Panc1 (cell line): Measurements from ENCODE around the gene ASXL1. TPM values are rescaled to one million over a fixed set of nuclear protein-coding genes. Genes with fewer than 3 reads are reported as not detected.

Experiments
- ATAC-seq: fragments of 200-7000 bp; cut with Tn5 transposase; 2 replicates; pipeline ENCODE4 v1.9.1; 2020; ENCODE audit warnings: mild to moderate bottlenecking, moderate library complexity
- BruUV-seq: library from RNA; stranded (reverse); fragments of 400-500 nt; replicated peaks from 2 replicates; lab custom pipeline; 2021; lab: Mats Ljungman, UMichigan
- CTCF ChIA-PET: fragments of 300-600 bp; sonication (Branson Sonifier 250); formaldehyde crosslinking; loops from one replicate; lab custom pipeline; 2022; ENCODE audit warnings: antibody characterized with exemption; lab: Charles Lee
- POLR2A ChIA-PET: fragments of 300-600 bp; sonication (Branson Sonifier 250); formaldehyde crosslinking; loops from one replicate; lab custom pipeline; 2022; ENCODE audit warnings: antibody characterized with exemption; lab: Charles Lee
- DNase-seq: peaks from one replicate; pipeline ENCODE4 v3.0.0-alpha.2; 2010; ENCODE audit warnings: low read depth, low spot score
- H3K27ac ChIP-seq: 2 replicates; pipeline ENCODE4 v1.5.1; 2011; ENCODE audit warnings: mild to moderate bottlenecking, low read length, inconsistent platforms
- H3K27me3 ChIP-seq: fragments of 200-500 bp; sonication (Bioruptor generic); 2 replicates; pipeline ENCODE4 v1.6.0; 2014; ENCODE audit warnings: low read length, inconsistent platforms; ENCODE audit not compliant: control insufficient read depth, insufficient read depth
- H3K36me3 ChIP-seq: fragments of 200-500 bp; sonication (Bioruptor generic); 2 replicates; pipeline ENCODE4 v1.5.1; 2014; ENCODE audit warnings: inconsistent platforms, mild to moderate bottlenecking, low read length, moderate library complexity; ENCODE audit not compliant: control insufficient read depth, insufficient read depth
- H3K4me1 ChIP-seq: 2 replicates; pipeline ENCODE4 v1.5.1; 2011; ENCODE audit warnings: inconsistent platforms, mild to moderate bottlenecking, low read length, moderate library complexity; ENCODE audit not compliant: control insufficient read depth, insufficient read depth
- H3K4me3 ChIP-seq, 2 experiments: 2 replicates each; pipeline ENCODE4 v1.5.1; 2011 to 2012; ENCODE audit warnings: low read depth in 2 of 2, low read length in 2 of 2, mild to moderate bottlenecking in 2 of 2, inconsistent platforms in 1 of 2, moderate library complexity in 1 of 2
- H3K9me3 ChIP-seq: fragments of 200-500 bp; sonication (Bioruptor generic); 2 replicates; pipeline ENCODE4 v1.5.1; 2014; ENCODE audit warnings: low read depth, mild to moderate bottlenecking, inconsistent platforms, low read length, moderate library complexity; ENCODE audit not compliant: control insufficient read depth, insufficient read depth
- CTCF ChIP-seq: fragments of 450-650 bp; IDR thresholded peaks from 2 replicates; pipeline ENCODE4 v1.5.1; 2017; ENCODE audit warnings: mild to moderate bottlenecking
- SIN3A ChIP-seq: IDR thresholded peaks from 2 replicates; pipeline ENCODE4 v1.6.1; 2012; ENCODE audit warnings: low read depth, mild to moderate bottlenecking, low read length, moderate library complexity, borderline replicate concordance; ENCODE audit not compliant: insufficient read depth
- TCF7L2 ChIP-seq: IDR thresholded peaks from 2 replicates; pipeline ENCODE4 v1.6.1; 2011; ENCODE audit warnings: mild to moderate bottlenecking, low read depth, low read length, inconsistent platforms
- in situ Hi-C: cut with HindIII; loops from 2 replicates; pipeline ENCODE4 v1.10.0; 2016; ENCODE audit warnings: low sequenced_read_pairs, low pct_unique_long_range_greater_than_20kb
- intact Hi-C: fragments of 100-400 bp; cut with micrococcal nuclease; formaldehyde crosslinking; loops from one replicate; pipeline ENCODE4 v1.10.0; 2022; ENCODE audit not compliant: unreplicated experiment
- total RNA-seq: library from RNA; stranded (reverse); gene quantifications from one replicate; pipeline ENCODE4 v1.2.1, GENCODE V29; 2021; ENCODE audit not compliant: unreplicated experiment
- TF ChIP-seq, protein P1 (sequence below), 2 experiments: IDR thresholded peaks; 2 replicates each; pipeline ENCODE4 v1.6.1; 2011 to 2012; ENCODE audit warnings: low read depth in 2 of 2, control low read depth in 1 of 2, low read length in 1 of 2, mild to moderate bottlenecking in 1 of 2, moderate library complexity in 1 of 2; ENCODE audit not compliant: insufficient read depth in 1 of 2

The ASXL1 gene
- total RNA-seq, 1 experiment from 2014 or later, result 205 TPM

DNA sequence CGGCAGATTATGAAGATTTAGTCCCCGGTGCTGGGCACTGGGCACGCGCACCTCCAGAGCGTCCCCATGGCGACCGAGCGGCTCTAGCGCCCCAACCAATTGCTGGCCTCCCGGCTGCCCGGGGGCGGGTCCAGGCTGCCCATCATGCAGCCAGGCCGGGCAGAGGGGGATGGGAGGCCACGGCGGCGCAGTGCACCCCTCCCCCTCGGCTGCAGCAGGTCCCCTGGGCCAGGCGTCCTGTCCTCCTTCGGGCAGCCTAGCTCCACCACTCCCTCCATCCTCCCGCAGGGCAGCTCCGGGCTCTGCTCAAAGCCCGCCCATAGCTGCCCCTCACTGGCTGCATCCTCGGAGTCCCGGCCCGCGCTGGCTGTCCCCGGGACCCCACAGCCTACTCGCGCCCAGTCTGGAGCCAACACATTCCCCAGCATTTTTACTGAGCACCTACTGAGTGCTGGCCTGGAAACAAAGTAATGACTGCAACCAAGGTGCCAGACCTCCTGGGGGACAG, 99.4 kb downstream of the ASXL1 start:
- intact Hi-C loops, result no loop called here
- Histone ChIP-seq H3K27me3 (no peaks in the 10 kb centered on the region), H3K4me3 (peak overlapping the region; percentile 26 to 42), H3K36me3 (no peaks in the 10 kb centered on the region), H3K4me1 (peaks cover 13% of the 10 kb centered on the region), H3K9me3 (no peaks in the 10 kb centered on the region), H3K27ac (peak overlapping the region; percentile 45; the same call in 1 of the 2 replicates)
- DNase-seq (no peak), ATAC-seq (peak; percentile 83)
- in situ Hi-C loops, result no loop called here
- ChIA-PET CTCF (interaction anchor here (0.6 kb wide), 2 partner anchors 9 to 261 kb away, joined by 3 read pairs; no protein-coding TSS in a partner anchor), POLR2A (interaction anchor here (0.7 kb wide), 1 partner anchor 390 kb away, joined by 13 read pairs; no protein-coding TSS in a partner anchor)
- BruUV-seq, result no TSS peak
- TF ChIP-seq SIN3A, result no peak
- TF ChIP-seq CTCF, result no peak

DNA sequence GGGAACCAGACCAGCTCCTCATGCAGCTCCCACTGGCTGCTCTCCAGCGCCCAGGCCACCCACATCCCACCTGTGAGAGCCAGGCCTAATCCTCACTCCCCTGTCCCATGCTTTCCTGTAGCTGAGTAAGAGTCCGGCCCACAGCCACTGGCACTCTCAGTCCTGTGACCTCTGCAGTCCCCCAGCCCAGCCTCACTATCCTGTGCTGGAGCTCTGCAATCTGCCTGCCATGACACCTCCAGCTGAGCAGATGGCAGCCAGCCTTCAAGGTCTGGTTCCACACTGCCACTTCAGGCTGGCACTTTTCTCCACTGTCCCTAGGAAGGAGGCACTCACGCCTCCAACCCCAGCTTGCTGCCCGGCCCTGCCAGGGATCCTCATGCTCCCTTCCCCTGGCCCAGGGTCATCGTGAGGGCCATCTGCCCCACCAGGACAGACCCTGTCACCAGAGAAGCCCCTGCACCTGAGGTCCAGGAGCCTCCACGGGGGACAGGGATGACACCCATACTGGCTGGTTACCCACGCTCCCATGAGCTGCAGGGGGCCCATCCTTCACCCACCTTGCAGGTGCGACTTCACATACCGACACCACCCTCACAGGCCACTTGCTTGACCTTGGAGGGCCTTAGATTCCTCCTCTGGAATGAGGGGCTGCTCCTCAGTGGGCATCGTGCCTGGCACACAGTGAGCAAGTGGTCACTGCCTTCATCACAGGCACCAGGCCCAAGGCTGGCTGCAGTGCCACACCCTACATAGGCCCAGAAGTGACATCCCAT, 100.1 kb downstream of the ASXL1 start:
- in situ Hi-C loops, result no loop called here
- no peak overlapping the region; a peak in 1 of 4 replicates for H3K4me3 ChIP-seq
- no TSS peak for BruUV-seq

More for the DNA sequence above, 100.1 kb downstream of the ASXL1 start:
- ChIA-PET CTCF (no interaction called here), POLR2A (interaction anchor here (0.5 kb wide), 1 partner anchor 342 kb away, joined by 12 read pairs; no protein-coding TSS in a partner anchor)
- no peaks in the 10 kb centered on the region for H3K27me3 ChIP-seq
- no peaks in the 10 kb centered on the region for H3K36me3 ChIP-seq
- intact Hi-C loops, result no loop called here
- H3K4me1 ChIP-seq, result peaks cover 13% of the 10 kb centered on the region
- DNase-seq (no peak), ATAC-seq (peak; percentile 1; the same call in 1 of the 2 replicates)
- H3K9me3 ChIP-seq, result no peaks in the 10 kb centered on the region
- TF ChIP-seq TCF7L2, result no peak
- TF ChIP-seq, protein P1, sequence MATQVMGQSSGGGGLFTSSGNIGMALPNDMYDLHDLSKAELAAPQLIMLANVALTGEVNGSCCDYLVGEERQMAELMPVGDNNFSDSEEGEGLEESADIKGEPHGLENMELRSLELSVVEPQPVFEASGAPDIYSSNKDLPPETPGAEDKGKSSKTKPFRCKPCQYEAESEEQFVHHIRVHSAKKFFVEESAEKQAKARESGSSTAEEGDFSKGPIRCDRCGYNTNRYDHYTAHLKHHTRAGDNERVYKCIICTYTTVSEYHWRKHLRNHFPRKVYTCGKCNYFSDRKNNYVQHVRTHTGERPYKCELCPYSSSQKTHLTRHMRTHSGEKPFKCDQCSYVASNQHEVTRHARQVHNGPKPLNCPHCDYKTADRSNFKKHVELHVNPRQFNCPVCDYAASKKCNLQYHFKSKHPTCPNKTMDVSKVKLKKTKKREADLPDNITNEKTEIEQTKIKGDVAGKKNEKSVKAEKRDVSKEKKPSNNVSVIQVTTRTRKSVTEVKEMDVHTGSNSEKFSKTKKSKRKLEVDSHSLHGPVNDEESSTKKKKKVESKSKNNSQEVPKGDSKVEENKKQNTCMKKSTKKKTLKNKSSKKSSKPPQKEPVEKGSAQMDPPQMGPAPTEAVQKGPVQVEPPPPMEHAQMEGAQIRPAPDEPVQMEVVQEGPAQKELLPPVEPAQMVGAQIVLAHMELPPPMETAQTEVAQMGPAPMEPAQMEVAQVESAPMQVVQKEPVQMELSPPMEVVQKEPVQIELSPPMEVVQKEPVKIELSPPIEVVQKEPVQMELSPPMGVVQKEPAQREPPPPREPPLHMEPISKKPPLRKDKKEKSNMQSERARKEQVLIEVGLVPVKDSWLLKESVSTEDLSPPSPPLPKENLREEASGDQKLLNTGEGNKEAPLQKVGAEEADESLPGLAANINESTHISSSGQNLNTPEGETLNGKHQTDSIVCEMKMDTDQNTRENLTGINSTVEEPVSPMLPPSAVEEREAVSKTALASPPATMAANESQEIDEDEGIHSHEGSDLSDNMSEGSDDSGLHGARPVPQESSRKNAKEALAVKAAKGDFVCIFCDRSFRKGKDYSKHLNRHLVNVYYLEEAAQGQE (IDR thresholded peaks at IDR 0.05; ENCODE audit: insufficient read depth in 1 of 2, low read depth in 2 of 2, low read length in 1 of 2), result no peak
- H3K27ac ChIP-seq, result peak overlapping the region; percentile 45; the same call in 1 of the 2 replicates
